HepG2 (cell line): Measurements from ENCODE around the gene RCAN2. TPM values are rescaled to one million over a fixed set of nuclear protein-coding genes. Genes with fewer than 3 reads are reported as not detected.

Source experiments
- ATAC-seq: fragments of 200-7000 bp; cut with Tn5 transposase; 3 replicates; pipeline ENCODE4 v1.9.1; 2020; ENCODE audit warnings: mild to moderate bottlenecking, moderate library complexity
- BruUV-seq: library from RNA; stranded (reverse); fragments of 400-500 nt; replicated peaks from 2 replicates; lab custom pipeline; 2021; lab: Mats Ljungman, UMichigan
- CTCF ChIA-PET: fragments of 300-600 bp; formaldehyde crosslinking; extraction: SDS; loops from one replicate; lab custom pipeline; 2021; ENCODE audit warnings: low total read pairs, inconsistent platforms, low intra/inter-chr PET ratio; lab: Yijun Ruan, JAX
- POLR2A ChIA-PET: fragments of 350-600 bp; sonication (Branson Sonifier 250); formaldehyde crosslinking; loops from one replicate; lab custom pipeline; 2020; ENCODE audit warnings: antibody characterized with exemption, inconsistent platforms; lab: Yijun Ruan, JAX
- DNase-seq: peaks from one replicate; pipeline ENCODE4 v3.0.0-alpha.2; 2015; ENCODE audit warnings: low spot score
- FAIRE-seq: peaks from 3 replicates; lab custom pipeline; 2011; peaks lifted over from hg19 to GRCh38; lab: Jason Lieb, UNC
- H2AFZ ChIP-seq: one replicate; pipeline ENCODE4 v1.6.1; 2011; ENCODE audit warnings: low read length, inconsistent platforms
- H3K27ac ChIP-seq: fragments of 300-600 bp; 3 replicates; pipeline ENCODE4 v1.8.0; 2011; ENCODE audit warnings: mixed run types, mild to moderate bottlenecking, mixed read lengths, low read length, inconsistent platforms; ENCODE audit not compliant: insufficient read depth; ENCODE audit errors: extremely low read length
- H3K27me3 ChIP-seq, 2 experiments: fragments of 200-600 bp in 1 of 2; 2 replicates in 1 of 2; 3 replicates in 1 of 2; pipeline versions ENCODE4 v1.6.0 to v1.8.0; 2011; ENCODE audit warnings: low read length in 2 of 2, mild to moderate bottlenecking in 2 of 2, moderate library complexity in 2 of 2, inconsistent platforms in 1 of 2; ENCODE audit not compliant: insufficient read depth in 2 of 2, control insufficient read depth in 1 of 2
- H3K36me3 ChIP-seq, 2 experiments: fragments of 200-600 bp in 1 of 2; replicated peaks in 1 of 2; 2 replicates in 1 of 2; 3 replicates in 1 of 2; pipeline versions ENCODE4 v1.5.1 to v1.8.0; 2011; ENCODE audit warnings: low read length in 2 of 2, inconsistent platforms in 1 of 2; ENCODE audit not compliant: insufficient read depth in 2 of 2, control insufficient read depth in 1 of 2
- H3K4me1 ChIP-seq: 2 replicates; pipeline ENCODE4 v1.5.1; 2012; ENCODE audit warnings: low read length, inconsistent platforms; ENCODE audit not compliant: insufficient read depth
- H3K4me2 ChIP-seq: 2 replicates; pipeline ENCODE4 v1.6.0; 2011; ENCODE audit warnings: low read depth, low read length, inconsistent platforms
- H3K4me3 ChIP-seq, 3 experiments: fragments of 200-600 bp in 1 of 3; sonication (generic), shearing (Covaris generic) in 1 of 3; replicated peaks in 1 of 3; 2 replicates each; pipeline ENCODE4 v1.5.1; 2011 to 2016; ENCODE audit warnings: low read length in 3 of 3, inconsistent platforms in 2 of 3, low read depth in 2 of 3, mild to moderate bottlenecking in 2 of 3, control low read depth in 1 of 3, mixed read lengths in 1 of 3; ENCODE audit not compliant: insufficient read depth in 1 of 3
- H3K79me2 ChIP-seq: one replicate; pipeline ENCODE4 v1.6.1; 2011; ENCODE audit warnings: low read length, inconsistent platforms; ENCODE audit not compliant: insufficient read depth
- H3K9ac ChIP-seq: 2 replicates; pipeline ENCODE4 v1.6.0; 2011; ENCODE audit warnings: mild to moderate bottlenecking, low read depth, low read length, inconsistent platforms; ENCODE audit not compliant: insufficient read depth
- H3K9me3 ChIP-seq: 2 replicates; pipeline ENCODE4 v1.5.1; 2012; ENCODE audit warnings: mild to moderate bottlenecking, low read length
- H4K20me1 ChIP-seq: 2 replicates; pipeline ENCODE4 v1.6.0; 2011; ENCODE audit warnings: inconsistent platforms, mild to moderate bottlenecking, low read length, moderate library complexity; ENCODE audit not compliant: insufficient read depth
- ATAD3A ChIP-seq: sonication (generic); formaldehyde crosslinking; IDR thresholded peaks from 2 replicates; pipeline ENCODE4 v1.4.0; 2020; ENCODE audit warnings: missing genetic modification reagents
- MIXL1 ChIP-seq: IDR thresholded peaks from 2 replicates; pipeline ENCODE4 v1.6.1; 2016
- NR2F6 ChIP-seq, 2 experiments: IDR thresholded peaks; 2 replicates each; pipeline ENCODE4 v1.6.1; 2016; ENCODE audit warnings: antibody characterized with exemption in 1 of 2, mild to moderate bottlenecking in 1 of 2
- PCBP1 ChIP-seq: fragments of 200-400 bp; formaldehyde crosslinking; IDR thresholded peaks from 2 replicates; pipeline ENCODE4 v1.6.1; 2017; ENCODE audit warnings: mild to moderate bottlenecking, low read depth, low read length, borderline replicate concordance
- SAFB2 ChIP-seq: sonication (generic); formaldehyde crosslinking; IDR thresholded peaks from 2 replicates; pipeline ENCODE4 v1.5.1; 2020; ENCODE audit warnings: missing genetic modification reagents, low read depth, mild to moderate bottlenecking, borderline replicate concordance
- TGIF2 ChIP-seq: IDR thresholded peaks from 2 replicates; pipeline ENCODE4 v1.6.1; 2016; ENCODE audit warnings: control low read depth, missing compliant biosample characterization
- TOPORS ChIP-seq: sonication (generic); formaldehyde crosslinking; IDR thresholded peaks from 2 replicates; pipeline ENCODE4 v1.8.0; 2023; ENCODE audit warnings: mild to moderate bottlenecking, missing genetic modification reagents
- ZNF12 ChIP-seq: sonication (generic); formaldehyde crosslinking; IDR thresholded peaks from 2 replicates; pipeline ENCODE4 v1.5.0; 2020; ENCODE audit warnings: missing genetic modification reagents
- ZNF224 ChIP-seq: sonication (generic); formaldehyde crosslinking; IDR thresholded peaks from 2 replicates; pipeline ENCODE4 v1.5.0; 2020; ENCODE audit warnings: mild to moderate bottlenecking, missing genetic modification reagents
- ZNF274 ChIP-seq: sonication (generic); formaldehyde crosslinking; IDR thresholded peaks from 2 replicates; pipeline ENCODE4 v1.5.1; 2020; ENCODE audit warnings: mild to moderate bottlenecking, missing genetic modification reagents
- ZNF609 ChIP-seq: sonication (generic); formaldehyde crosslinking; IDR thresholded peaks from 2 replicates; pipeline ENCODE4 v1.4.0; 2020; ENCODE audit warnings: mild to moderate bottlenecking, missing genetic modification reagents, borderline replicate concordance
- ZNF710 ChIP-seq: sonication (generic); formaldehyde crosslinking; IDR thresholded peaks from 2 replicates; pipeline ENCODE4 v1.5.0; 2020; ENCODE audit warnings: mild to moderate bottlenecking, missing genetic modification reagents, borderline replicate concordance
- ZNF878 ChIP-seq: sonication (generic); formaldehyde crosslinking; IDR thresholded peaks from 2 replicates; pipeline ENCODE4 v1.8.1; 2023; ENCODE audit warnings: mild to moderate bottlenecking, missing genetic modification reagents, moderate library complexity
- in situ Hi-C: cut with HindIII; loops from 2 replicates; pipeline ENCODE4 v1.10.0; 2017; ENCODE audit warnings: low pct_unique_long_range_greater_than_20kb; ENCODE audit not compliant: extremely low pct_ligation_motif_present
- intact Hi-C: fragments of 100-400 bp; cut with micrococcal nuclease; formaldehyde crosslinking; loops from one replicate; pipeline ENCODE4 v1.10.0; 2022; ENCODE audit not compliant: unreplicated experiment
- polyA plus RNA-seq, 8 experiments: library from polyadenylated mRNA; depleted of rRNA in 3 of 8; stranded (reverse) in 7 of 8; unstranded in 1 of 8; fragments of >200 nt; fragmentation: Illumina TruSeq in 4 of 8; extraction: Trizol in 4 of 8; gene quantifications; 2 replicates each; pipeline versions ENCODE4 v1.2.1 to v1.2.3, GENCODE V29; 2011 to 2016; ENCODE audit warnings: low read depth in 4 of 8, missing spikeins in 1 of 8, mixed read lengths in 1 of 8; ENCODE audit not compliant: insufficient read depth in 1 of 8
- total RNA-seq, 5 experiments: library from RNA; depleted of rRNA; stranded (reverse); fragments of >200 nt; fragmentation: Illumina TruSeq; extraction: Trizol; gene quantifications; 2 replicates each; pipeline ENCODE4 v1.2.3, GENCODE V29; 2016; ENCODE audit warnings: low read depth in 1 of 5
- TF ChIP-seq, protein P1 (sequence below): sonication (generic); formaldehyde crosslinking; IDR thresholded peaks from 2 replicates; pipeline ENCODE4 v1.8.0; 2022; ENCODE audit warnings: low read depth, missing genetic modification reagents

Gene RCAN2
- total and polyA plus RNA-seq, 2 of the 13 experiments (the other 11 are each of a cell fraction or from before 2014, with no cell fraction given) = not detected

GRCh38 chr6:46220352-46221221 is 270.7 kb downstream of the RCAN2 start (continued):
- TF ChIP-seq, protein P1, sequence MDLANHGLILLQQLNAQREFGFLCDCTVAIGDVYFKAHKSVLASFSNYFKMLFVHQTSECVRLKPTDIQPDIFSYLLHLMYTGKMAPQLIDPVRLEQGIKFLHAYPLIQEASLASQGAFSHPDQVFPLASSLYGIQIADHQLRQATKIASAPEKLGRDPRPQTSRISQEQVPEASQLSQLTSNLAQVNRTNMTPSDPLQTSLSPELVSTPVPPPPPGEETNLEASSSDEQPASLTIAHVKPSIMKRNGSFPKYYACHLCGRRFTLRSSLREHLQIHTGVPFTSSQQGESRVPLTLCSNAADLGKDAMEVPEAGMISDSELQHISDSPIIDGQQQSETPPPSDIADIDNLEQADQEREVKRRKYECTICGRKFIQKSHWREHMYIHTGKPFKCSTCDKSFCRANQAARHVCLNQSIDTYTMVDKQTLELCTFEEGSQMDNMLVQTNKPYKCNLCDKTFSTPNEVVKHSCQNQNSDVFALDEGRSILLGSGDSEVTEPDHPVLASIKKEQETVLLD (CRISPR knock-in tag) = no peak
- TF ChIP-seq ZNF609 = no peak

GRCh38 chr6:46219661-46220060 is 271.6 kb downstream of the RCAN2 start:
- H3K9ac ChIP-seq = no peak overlapping the region
- H3K27me3 ChIP-seq = no peaks in the 10 kb centered on the region
- FAIRE-seq (no peak), ATAC-seq (no peak), DNase-seq (no peak)
- no peak overlapping the region for H3K4me2 ChIP-seq
- CTCF ChIA-PET = interaction anchor here (3.3 kb wide), 1 partner anchor 190 kb away, joined by 24 read pairs; no protein-coding TSS in a partner anchor
- no peaks in the 10 kb centered on the region for H3K9me3 ChIP-seq
- BruUV-seq = no TSS peak
- intact Hi-C loops = loop anchor here (2.0 kb wide), 1 partner anchor 561 kb away; no protein-coding TSS in a partner anchor
- H3K79me2 ChIP-seq = no peaks in the 10 kb centered on the region
- in situ Hi-C loops = loop anchor here (5.0 to 25.0 kb wide), 3 partner anchors 193 to 768 kb away; no protein-coding TSS in a partner anchor
- POLR2A ChIA-PET = no interaction called here
- H2AFZ ChIP-seq = no peak overlapping the region
- H3K4me3 ChIP-seq = no peak overlapping the region
- no peaks in the 10 kb centered on the region for H4K20me1 ChIP-seq
- H3K36me3 ChIP-seq = no peaks in the 10 kb centered on the region
- no peaks in the 10 kb centered on the region for H3K4me1 ChIP-seq
- H3K27ac ChIP-seq = no peak overlapping the region
- no peak for TF ChIP-seq MIXL1 (CRISPR knock-in tag)
- no peak for TF ChIP-seq ZNF12 (CRISPR knock-in tag)
- no peak for TF ChIP-seq SAFB2 (CRISPR knock-in tag)
- TF ChIP-seq ZNF224 (CRISPR knock-in tag) = no peak
- TF ChIP-seq TOPORS (CRISPR knock-in tag) = no peak
- no peak for TF ChIP-seq ZNF274 (CRISPR knock-in tag)
- TF ChIP-seq PCBP1 = no peak
- TF ChIP-seq ATAD3A (CRISPR knock-in tag) = no peak
- TF ChIP-seq TGIF2 (CRISPR knock-in tag) = no peak
- TF ChIP-seq NR2F6 (IDR thresholded peaks at IDR 0.05) = no peak
- no peak for TF ChIP-seq NR2F6 (CRISPR knock-in tag; IDR thresholded peaks at IDR 0.05)
- no peak for TF ChIP-seq ZNF710 (CRISPR knock-in tag)
- no peak for TF ChIP-seq ZNF878
